Panc1 (cell line): ENCODE measurements around the gene TPPP. TPM values are rescaled to one million over a fixed set of nuclear protein-coding genes. Genes with fewer than 3 reads are reported as not detected.

Experiments
- ATAC-seq: fragments of 200-7000 bp; cut with Tn5 transposase; 2 replicates; pipeline ENCODE4 v1.9.1; 2020; ENCODE audit warnings: mild to moderate bottlenecking, moderate library complexity
- BruUV-seq: library from RNA; stranded (reverse); fragments of 400-500 nt; replicated peaks from 2 replicates; lab custom pipeline; 2021; lab: Mats Ljungman, UMichigan
- CTCF ChIA-PET: fragments of 300-600 bp; sonication (Branson Sonifier 250); formaldehyde crosslinking; loops from one replicate; lab custom pipeline; 2022; ENCODE audit warnings: antibody characterized with exemption; lab: Charles Lee
- POLR2A ChIA-PET: fragments of 300-600 bp; sonication (Branson Sonifier 250); formaldehyde crosslinking; loops from one replicate; lab custom pipeline; 2022; ENCODE audit warnings: antibody characterized with exemption; lab: Charles Lee
- DNase-seq: peaks from one replicate; pipeline ENCODE4 v3.0.0-alpha.2; 2010; ENCODE audit warnings: low read depth, low spot score
- H3K27ac ChIP-seq: 2 replicates; pipeline ENCODE4 v1.5.1; 2011; ENCODE audit warnings: mild to moderate bottlenecking, low read length, inconsistent platforms
- H3K27me3 ChIP-seq: fragments of 200-500 bp; sonication (Bioruptor generic); 2 replicates; pipeline ENCODE4 v1.6.0; 2014; ENCODE audit warnings: low read length, inconsistent platforms; ENCODE audit not compliant: control insufficient read depth, insufficient read depth
- H3K36me3 ChIP-seq: fragments of 200-500 bp; sonication (Bioruptor generic); 2 replicates; pipeline ENCODE4 v1.5.1; 2014; ENCODE audit warnings: inconsistent platforms, mild to moderate bottlenecking, low read length, moderate library complexity; ENCODE audit not compliant: control insufficient read depth, insufficient read depth
- H3K4me1 ChIP-seq: 2 replicates; pipeline ENCODE4 v1.5.1; 2011; ENCODE audit warnings: inconsistent platforms, mild to moderate bottlenecking, low read length, moderate library complexity; ENCODE audit not compliant: control insufficient read depth, insufficient read depth
- H3K4me3 ChIP-seq, 2 experiments: 2 replicates each; pipeline ENCODE4 v1.5.1; 2011 to 2012; ENCODE audit warnings: low read depth in 2 of 2, low read length in 2 of 2, mild to moderate bottlenecking in 2 of 2, inconsistent platforms in 1 of 2, moderate library complexity in 1 of 2
- H3K9me3 ChIP-seq: fragments of 200-500 bp; sonication (Bioruptor generic); 2 replicates; pipeline ENCODE4 v1.5.1; 2014; ENCODE audit warnings: low read depth, mild to moderate bottlenecking, inconsistent platforms, low read length, moderate library complexity; ENCODE audit not compliant: control insufficient read depth, insufficient read depth
- CTCF ChIP-seq: fragments of 450-650 bp; IDR thresholded peaks from 2 replicates; pipeline ENCODE4 v1.5.1; 2017; ENCODE audit warnings: mild to moderate bottlenecking
- POLR2AphosphoS5 ChIP-seq: IDR thresholded peaks from 2 replicates; pipeline ENCODE4 v1.6.1; 2012; ENCODE audit warnings: mild to moderate bottlenecking, low read depth, low read length, moderate library complexity
- REST ChIP-seq, 2 experiments: IDR thresholded peaks; 2 replicates each; pipeline ENCODE4 v1.6.1; 2011 to 2012; ENCODE audit warnings: low read depth in 2 of 2, control low read depth in 1 of 2, low read length in 1 of 2, mild to moderate bottlenecking in 1 of 2, moderate library complexity in 1 of 2; ENCODE audit not compliant: insufficient read depth in 1 of 2
- SIN3A ChIP-seq: IDR thresholded peaks from 2 replicates; pipeline ENCODE4 v1.6.1; 2012; ENCODE audit warnings: low read depth, mild to moderate bottlenecking, low read length, moderate library complexity, borderline replicate concordance; ENCODE audit not compliant: insufficient read depth
- TCF7L2 ChIP-seq: IDR thresholded peaks from 2 replicates; pipeline ENCODE4 v1.6.1; 2011; ENCODE audit warnings: mild to moderate bottlenecking, low read depth, low read length, inconsistent platforms
- in situ Hi-C: cut with HindIII; loops from 2 replicates; pipeline ENCODE4 v1.10.0; 2016; ENCODE audit warnings: low sequenced_read_pairs, low pct_unique_long_range_greater_than_20kb
- intact Hi-C: fragments of 100-400 bp; cut with micrococcal nuclease; formaldehyde crosslinking; loops from one replicate; pipeline ENCODE4 v1.10.0; 2022; ENCODE audit not compliant: unreplicated experiment
- total RNA-seq: library from RNA; stranded (reverse); gene quantifications from one replicate; pipeline ENCODE4 v1.2.1, GENCODE V29; 2021; ENCODE audit not compliant: unreplicated experiment

The TPPP gene
- total RNA-seq, 1 experiment from 2014 or later = 0.98 TPM

GRCh38 chr5:623531-623930 is 69.6 kb downstream of the TPPP start:
- Histone ChIP-seq H3K4me1 (no peaks in the 10 kb centered on the region), H3K4me3 (no peak overlapping the region), H3K9me3 (no peaks in the 10 kb centered on the region), H3K36me3 (peaks cover 15% of the 10 kb centered on the region), H3K27me3 (no peaks in the 10 kb centered on the region), H3K27ac (no peak overlapping the region)
- ChIA-PET POLR2A (no interaction called here), CTCF (interaction anchor here (0.8 kb wide), 1 partner anchor 20 kb away, joined by 5 read pairs; no protein-coding TSS in a partner anchor)
- in situ Hi-C loops = no loop called here
- intact Hi-C loops = no loop called here
- DNase-seq (no peak), ATAC-seq (no peak)
- TF ChIP-seq TCF7L2 = no peak
- no peak for TF ChIP-seq POLR2AphosphoS5
- no peak for TF ChIP-seq REST (IDR thresholded peaks at IDR 0.05; ENCODE audit: insufficient read depth in 1 of 2, low read depth in 2 of 2, low read length in 1 of 2)
- TF ChIP-seq CTCF = no peak
- TF ChIP-seq SIN3A = no peak
- no TSS peak for BruUV-seq

- CTCF ChIA-PET = interaction anchor here (0.6 to 0.8 kb wide), 2 partner anchors 20 to 516 kb away, joined by 3 to 5 read pairs; no protein-coding TSS in a partner anchor
- Histone ChIP-seq H3K4me3 (no peak overlapping the region), H3K36me3 (peaks cover 15% of the 10 kb centered on the region), H3K27me3 (no peaks in the 10 kb centered on the region), H3K4me1 (no peaks in the 10 kb centered on the region), H3K9me3 (no peaks in the 10 kb centered on the region), H3K27ac (no peak overlapping the region)
- in situ Hi-C loops (no loop called here), intact Hi-C loops (no loop called here)
- ATAC-seq = no peak
- TF ChIP-seq TCF7L2 (no peak), CTCF (no peak), REST (IDR thresholded peaks at IDR 0.05; ENCODE audit: insufficient read depth in 1 of 2, low read depth in 2 of 2, low read length in 1 of 2) (no peak), POLR2AphosphoS5 (no peak), SIN3A (no peak)
- BruUV-seq = no TSS peak
- no peak for DNase-seq
- POLR2A ChIA-PET = no interaction called here
These were observed 70.1 kb downstream of the TPPP start for GRCh38 chr5:622946-623522.
